Right forelimb (tissue), 1 donor: ENCODE results near the gene PAN2.
"Not testable (repeated sequence)": the region's sequence is repeated elsewhere in the genome, so short reads cannot be mapped to it uniquely, and the experiment has no call there.

Source experiments
- DNase-seq: peaks from one replicate; pipeline ENCODE4 v3.0.0-alpha.2; 2018

PAN2 gene

DNA sequence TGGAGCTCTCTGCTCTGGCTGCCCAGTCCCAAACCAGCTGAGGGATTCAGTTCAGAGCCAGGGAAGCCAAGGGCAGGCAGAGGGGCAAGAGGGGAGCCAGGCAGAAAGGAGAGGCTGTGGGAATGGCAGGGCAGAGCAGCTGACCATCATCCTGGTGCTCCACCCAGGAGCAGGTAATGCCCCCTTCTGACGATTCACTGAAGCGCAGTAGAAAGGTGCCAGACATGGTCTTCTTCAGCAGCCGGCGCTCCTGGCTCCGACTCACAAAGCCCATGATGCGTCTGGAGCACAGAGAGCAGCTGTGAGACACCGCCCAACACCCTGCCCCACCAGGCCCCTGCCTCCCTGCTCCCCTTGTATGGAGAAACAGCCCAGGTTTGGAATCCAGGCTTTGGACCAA, 12.9 kb upstream of the PAN2 start:
- DNase-seq = no peak

DNA sequence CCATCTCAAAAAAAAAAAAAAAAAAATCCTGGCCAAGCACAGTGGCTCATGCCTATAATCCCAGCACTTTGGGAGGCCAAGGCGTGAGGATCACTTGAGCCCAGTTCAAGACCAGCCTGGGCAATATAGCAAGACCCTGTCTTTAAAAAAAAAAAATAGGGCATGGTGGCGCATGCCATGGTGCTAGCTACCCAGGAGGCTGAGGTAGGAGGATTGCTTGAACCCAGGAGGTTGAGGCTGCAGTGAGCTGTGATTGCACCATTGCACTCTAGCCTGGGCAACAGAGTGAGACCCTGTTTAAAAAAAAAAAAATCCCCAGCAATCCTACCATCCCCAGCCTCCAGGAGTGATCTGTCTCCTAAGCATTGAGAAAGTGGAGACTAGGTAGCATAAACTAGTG, 8.5 kb upstream of the PAN2 start:
- not testable (repeated sequence) for DNase-seq

DNA sequence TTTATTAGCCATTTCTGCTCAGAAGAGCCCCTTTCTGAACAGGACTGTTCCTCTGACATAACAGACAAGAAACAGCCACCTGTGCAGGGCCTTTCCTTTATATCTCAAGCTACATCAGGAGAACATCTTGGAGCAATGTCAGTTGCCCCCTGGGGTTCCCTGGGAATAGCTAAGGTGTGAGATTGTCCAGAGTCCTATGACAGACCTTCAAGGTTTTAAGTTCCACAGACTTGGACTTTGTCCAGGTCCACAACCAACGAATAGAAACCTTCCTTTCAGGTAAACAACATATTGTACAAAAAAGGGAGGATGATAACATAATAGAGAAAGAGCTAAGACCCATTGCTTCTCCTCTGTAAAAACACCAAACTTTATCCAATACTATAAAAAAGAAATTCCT, 7.8 kb upstream of the PAN2 start:
- no peak for DNase-seq

DNA sequence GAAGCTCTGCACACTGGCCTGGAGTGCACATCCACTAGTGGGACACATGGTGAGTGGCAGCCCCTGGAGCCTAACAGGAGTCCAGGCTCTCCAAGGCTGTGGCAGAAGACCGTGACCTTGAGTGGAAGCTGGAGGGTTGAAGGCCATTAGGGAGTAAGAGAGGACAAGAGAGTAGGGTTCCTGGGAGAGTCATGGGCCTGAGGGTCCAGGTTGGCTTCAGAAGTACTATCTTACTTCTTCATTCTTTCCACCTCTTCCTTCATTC, 5.3 kb upstream of the PAN2 start:
- no peak for DNase-seq

DNA sequence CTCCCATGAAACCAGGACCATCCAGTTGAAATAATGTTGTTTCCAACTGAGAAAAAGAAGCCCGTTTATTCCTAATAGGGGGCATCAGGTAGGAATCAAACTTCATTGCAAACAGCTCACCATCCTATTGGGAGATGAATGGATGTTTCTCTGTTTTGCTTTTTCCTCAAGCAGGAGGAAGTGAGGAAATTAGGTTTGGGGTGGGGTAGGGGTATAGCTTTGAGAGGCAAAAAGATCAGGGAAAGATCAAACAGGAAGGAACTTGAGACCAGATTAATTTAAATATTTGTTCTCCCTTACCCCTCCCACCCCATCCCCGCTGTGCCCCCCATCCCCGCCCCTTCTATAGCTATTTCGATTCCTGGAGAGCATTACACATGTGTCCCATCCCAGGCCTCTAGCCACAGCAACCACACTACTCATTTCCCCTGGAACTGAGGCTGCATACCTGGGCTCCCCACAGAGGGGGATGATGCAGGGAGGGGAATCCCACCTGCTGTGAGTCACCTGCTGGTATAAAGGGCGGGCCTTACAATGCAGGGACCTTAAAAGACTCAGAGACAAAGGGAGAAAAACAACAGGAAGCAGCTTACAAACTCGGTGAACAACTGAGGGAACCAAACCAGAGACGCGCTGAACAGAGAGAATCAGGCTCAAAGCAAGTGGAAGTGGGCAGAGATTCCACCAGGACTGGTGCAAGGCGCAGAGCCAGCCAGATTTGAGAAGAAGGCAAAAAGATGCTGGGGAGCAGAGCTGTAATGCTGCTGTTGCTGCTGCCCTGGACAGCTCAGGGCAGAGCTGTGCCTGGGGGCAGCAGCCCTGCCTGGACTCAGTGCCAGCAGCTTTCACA, 4.7 kb upstream of the PAN2 start, which contains the start of gene IL23A:
Gene IL23A (plus strand): TSS at position 577 of the 850 bp plus-strand sequence. CDS start 161 bp downstream, at position 738.
- no peak for DNase-seq

DNA sequence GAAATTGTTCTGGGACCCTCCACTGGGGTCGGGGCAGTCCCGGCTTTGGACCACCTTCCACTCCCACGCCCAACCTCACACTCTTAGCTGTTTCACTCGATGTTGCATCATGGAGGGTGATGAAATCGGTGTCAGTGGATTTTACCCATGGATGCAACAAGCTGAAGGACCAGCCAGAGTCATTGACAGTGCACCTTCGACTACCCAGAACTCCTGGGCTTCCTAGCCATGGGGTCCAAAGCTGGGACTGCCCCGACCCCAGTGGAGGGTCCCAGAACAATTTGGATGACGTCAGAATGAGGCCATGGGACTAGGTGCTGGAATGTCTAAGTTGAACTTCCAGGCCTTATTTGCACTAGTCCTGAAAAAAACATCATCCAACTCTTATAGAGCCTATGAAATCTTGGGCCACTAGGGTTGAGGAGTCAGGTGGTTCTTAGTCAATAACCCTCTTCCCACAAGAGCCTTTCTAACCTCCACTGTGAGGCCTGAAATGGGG, 4.0 kb upstream of the PAN2 start:
- no peak for DNase-seq

DNA sequence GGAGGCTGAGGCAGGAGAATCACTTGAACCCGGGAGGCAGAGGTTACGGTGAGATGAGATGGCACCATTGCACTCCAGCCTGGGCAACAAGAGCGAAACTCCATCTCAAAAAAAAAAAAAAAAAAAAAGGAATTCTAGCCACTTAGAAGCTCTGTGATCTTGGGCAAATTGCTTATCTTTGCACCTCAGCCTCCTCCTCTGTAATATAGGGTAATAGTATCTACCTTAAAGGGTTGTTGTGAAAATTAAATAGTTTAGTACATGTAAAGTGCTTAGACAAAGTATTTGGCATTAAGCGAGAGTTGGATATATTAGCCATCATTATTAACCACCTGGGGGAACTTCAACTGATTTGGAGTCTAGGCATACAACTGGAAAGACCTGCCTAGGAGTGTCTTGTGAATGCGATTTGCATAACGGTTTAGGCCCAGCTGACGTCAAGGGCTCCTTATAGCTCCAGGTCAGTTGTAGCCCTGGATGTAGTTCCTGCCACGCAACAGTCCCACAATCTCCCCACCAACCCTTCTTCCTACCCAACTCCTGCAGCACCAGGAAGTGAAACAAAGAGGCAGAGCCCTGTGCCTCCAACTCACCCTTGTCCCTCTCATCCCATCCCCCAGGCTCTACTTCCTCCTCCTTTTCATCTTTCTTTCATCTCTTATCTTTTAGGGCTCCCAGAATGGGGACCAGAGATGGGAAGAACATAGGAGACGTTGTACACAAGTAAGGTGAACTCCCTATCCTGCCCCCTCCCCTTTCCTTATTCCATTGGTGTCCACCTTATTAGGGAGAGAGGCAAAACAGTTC, 2.8 kb upstream of the PAN2 start:
- DNase-seq = no peak

DNA sequence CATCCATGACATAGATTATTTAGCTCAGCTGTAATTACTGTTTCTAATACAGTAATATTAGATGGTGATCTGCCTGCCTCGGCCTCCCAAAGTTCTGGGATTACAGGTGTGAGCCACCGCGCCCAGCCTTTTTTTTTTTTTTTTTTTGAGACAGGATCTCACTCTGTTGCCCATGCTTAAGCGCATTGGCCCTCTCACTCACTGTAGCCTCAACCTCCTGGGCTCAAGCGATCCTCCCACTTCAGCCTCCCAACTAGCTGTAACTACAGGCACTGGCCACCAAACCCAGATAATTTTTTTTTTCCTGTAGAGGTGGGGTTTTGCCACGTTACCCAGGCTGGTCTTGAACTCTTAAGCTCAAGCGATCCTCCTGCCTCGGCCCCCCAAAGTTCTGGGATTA, 1.7 kb upstream of the PAN2 start:
- DNase-seq = not testable (repeated sequence)

DNA sequence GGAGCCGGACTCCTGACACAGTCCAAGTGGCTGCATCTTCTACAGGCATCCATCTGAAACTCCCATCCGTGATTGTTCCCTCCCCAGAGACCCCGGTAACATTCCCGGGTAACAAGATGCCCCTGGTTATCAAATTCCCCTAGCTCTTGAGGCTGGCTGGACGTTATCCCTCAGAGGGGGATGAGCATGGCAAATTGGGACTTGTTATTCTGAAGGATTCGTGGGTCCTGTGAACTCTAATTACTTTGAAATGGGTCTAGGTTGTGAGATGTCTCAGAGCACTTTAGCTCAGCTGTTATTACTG, 642 bp upstream of the PAN2 start:
- no peak for DNase-seq

DNA sequence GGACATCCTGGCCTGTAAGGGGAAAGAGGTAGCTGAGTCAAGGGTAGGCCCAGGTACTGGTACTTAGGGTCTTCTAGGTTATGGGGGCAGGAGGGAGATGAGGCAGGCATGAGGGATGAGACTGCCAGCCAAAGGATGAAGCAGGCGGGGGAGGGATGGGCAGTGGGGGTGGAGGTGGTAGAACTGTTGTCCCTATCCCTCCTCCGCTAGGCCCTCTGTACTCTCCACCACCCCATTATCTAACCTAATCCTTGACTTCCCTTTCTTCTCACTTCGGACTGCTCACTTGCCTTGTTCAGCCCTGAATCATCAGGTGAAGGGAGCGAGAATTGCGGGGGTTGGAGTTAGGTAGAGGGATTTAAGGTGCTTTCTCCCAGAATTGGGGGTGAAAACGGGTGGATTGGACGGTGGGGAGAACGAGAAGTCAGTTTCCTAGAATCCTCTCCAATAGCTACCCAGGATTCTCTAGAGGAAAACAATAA, 562 bp downstream of the PAN2 start:
- DNase-seq = no peak

DNA sequence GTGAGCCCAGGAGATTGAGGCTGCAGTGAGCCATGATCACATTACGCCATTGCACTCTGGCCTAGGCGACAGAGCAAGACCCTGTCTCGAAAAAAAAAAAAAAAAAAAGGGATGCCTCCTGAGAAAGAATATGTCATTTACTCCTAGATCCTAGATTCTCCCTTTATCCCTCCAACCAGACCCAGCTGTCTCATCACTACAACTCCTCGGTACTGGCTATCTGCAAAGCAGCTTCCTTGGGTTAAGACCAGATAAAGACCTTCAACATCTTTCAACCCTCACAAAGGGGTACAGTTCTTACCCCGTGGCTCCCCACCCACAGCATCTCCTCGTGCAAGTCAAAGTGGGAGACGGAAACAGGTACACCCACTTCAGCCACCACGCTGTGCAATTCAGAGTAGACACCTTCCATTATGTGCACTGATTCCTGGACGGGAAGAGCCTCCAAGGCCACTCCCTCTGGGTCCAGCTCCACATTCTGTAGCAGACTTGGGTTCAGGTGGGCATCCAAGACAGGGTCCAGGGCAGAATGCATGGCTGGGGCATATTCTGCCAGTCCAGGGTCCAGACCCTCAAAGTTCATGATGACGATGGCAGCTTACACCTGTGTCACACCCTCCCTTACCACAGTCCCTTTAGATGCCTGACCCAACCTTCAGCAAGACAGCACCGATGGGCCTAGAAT, 1.1 kb downstream of the PAN2 start:
- DNase-seq = no peak

DNA sequence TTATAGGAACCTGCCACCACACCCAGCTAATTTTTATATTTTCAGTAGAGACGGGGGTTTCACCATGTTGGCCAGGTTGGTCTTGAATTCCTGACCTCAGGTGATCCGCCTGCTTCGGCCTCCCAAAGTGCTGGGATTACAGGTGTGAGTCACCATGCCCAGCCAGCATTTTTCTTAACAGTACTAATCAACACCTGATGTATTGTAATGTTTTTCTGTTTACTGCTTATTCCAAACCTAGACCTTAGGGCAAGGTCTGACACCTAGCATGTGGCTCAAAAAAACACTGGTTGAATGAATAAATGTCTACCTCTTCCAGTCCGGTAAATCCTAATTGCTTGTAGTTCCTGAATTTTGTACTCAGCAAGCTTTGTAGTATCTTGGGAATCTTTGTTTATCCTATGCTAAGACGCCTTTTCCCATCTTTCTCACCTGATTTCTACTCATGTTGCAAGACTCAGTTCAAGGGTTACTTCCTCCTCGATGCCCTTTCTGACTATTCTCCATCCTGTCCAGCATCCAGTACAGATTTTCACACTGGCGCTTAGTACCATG, 2.8 kb downstream of the PAN2 start:
- no peak for DNase-seq

DNA sequence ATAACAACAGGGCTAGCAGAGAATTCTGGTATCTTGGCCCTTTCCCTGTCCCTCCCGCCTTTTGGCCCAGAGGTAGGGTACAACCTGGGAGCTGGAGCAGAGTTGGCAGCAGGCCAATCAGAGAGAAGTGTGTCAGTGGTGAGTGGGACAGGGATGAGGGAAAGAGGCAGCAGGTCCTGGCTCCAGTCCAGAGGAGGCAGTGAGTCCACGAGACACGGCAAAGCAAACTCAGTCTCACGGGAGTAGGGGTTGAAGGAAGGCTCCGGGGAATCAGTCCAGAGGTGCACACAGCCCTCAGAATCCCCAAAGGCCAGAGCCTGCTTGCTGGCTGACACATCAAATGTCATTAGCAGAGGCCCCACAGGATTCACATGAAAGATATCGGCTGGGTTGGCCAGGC, 7.3 kb downstream of the PAN2 start:
- DNase-seq = no peak

DNA sequence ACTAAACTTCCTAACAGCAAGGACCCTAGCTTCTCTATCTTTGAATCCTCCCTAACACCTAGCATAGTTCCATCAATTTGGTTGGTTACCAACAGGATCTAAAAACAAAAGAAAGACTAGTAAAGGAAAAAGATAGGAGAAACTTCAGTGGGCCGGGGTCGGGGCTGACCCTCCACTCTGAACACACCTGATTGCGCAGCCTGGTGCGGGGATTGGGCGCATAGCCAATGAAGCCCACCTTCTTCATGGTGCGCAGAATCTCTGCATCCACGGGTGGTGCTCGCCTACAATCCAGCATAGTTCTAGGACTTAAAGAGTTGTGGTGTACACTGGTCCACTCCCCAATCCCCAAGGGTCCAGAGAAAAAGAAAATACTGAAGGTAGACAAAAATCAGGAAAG, 7.7 kb downstream of the PAN2 start:
- DNase-seq = no peak

DNA sequence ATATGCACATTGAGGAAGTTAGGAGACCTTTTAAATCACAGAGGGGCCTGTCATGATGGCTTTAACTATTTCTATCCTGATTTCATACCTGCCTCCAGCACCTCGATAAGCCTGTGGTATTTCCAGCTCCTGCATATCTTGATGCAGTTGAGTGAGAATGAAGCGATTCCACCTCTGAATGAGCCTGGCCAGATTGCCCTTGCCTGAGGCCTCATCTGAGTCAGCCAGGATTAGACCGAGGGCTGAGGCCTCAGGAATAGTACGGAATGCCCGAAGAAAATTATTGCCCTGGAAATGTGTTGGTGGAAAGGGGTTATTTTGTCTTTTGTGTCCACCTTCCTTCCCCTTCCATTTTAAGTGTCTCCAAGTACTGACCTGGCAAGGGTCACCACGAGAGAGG, 9.6 kb downstream of the PAN2 start:
- no peak for DNase-seq

DNA sequence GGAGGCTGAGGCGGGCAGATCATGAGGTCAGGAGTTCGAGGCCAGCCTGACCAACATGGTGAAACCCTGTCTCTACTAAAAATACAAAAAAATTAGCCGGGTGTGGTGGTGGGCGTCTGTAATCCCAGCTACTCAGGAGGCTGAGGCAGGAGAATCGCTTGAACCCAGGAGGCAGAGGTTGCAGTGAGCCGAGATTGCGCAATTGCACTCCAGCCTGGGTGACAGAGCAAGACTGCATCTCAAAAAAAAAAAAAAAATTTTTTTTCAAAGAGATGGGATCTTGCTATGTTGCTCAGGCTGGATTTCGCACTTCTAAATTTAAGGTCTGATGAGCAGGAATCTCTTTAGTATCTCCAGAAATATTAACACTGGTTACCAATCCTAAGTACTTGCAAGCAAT, 12.2 kb downstream of the PAN2 start:
- DNase-seq = not testable (repeated sequence)

DNA sequence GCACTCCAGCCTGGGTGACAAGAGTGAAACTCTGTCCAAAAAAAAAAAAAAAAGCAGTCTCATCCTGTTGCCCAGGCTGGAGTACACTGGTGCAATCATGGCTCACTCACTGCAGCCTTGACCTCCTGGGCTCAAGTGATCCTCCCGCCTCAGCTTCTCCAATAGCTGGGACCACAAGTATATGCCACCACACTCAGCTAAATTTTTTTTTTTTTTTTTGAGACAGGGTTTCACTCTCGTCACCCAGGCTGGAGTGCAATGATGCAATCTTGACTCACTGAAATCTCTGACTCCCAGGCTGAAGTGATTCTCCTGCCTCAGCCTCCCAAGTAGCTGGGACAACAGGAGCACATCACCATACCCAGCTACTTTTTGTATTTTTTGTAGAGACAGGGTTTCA, 12.8 kb downstream of the PAN2 start:
- no peak for DNase-seq

DNA sequence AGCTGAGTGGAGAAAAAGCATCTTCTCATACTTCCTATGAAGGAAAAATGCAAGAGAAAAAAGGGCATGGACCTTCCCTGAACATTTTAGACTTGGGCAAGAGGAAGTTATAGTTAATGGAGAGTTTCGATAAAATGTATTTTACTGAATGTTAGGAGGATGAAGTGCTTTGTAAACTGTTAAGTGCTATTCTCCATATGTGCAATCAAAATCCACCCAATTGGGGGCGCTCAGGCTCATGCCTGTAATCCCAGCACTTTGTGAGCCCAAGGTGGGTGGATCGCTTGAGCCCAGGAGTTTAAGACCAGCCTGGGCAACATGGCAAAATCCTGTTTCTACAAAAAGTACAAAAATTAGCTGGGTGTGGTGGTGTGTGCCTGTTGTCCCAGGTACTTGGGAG, 16.1 kb downstream of the PAN2 start:
- DNase-seq = no peak

DNA sequence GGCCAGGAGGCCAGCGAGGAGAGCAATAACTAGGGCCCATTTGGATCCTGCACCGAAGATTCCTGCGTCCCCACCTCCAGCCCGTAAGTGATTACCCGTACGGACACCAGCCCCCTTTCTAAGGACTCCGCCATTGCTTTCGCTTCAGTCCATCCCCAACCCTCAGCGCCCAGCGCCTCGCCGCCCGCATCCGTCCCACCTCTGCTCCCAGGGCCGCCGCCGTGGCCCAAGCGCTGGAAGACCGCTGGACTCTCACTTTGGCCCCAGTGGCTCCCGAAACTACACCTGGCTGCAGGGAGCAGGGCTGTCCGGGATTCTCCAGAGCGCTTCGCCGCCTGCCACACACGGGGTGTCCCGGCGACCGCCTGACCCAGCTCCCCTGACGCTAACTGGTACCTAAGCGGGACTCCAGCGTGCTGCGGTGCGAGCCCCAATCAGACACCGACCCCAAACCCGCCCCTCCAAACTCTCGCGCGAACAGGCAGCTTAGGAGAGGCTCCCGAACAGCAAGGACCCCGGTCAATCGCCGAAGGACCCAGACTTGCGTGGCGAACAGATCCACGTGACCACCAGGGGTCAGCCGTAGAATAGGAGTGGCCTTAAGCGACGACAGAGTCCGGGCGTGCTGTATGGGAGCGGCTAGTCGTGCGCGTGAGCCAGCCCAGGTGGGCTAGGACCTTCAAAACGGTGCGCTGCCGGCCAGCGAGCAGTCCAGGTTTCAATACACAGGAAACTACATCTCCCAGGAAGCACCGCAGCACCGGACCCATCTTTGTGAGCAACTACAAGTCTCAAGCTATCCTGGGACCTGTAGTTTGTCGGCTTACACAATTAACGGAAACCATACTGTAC, 18.0 kb downstream of the PAN2 start, which contains the start of gene CNPY2:
Gene CNPY2 (minus strand): TSS at position 367 of the 852 bp plus-strand sequence. CDS start 771 bp downstream, outside the sequence.
- DNase-seq = peak; percentile 97

DNA sequence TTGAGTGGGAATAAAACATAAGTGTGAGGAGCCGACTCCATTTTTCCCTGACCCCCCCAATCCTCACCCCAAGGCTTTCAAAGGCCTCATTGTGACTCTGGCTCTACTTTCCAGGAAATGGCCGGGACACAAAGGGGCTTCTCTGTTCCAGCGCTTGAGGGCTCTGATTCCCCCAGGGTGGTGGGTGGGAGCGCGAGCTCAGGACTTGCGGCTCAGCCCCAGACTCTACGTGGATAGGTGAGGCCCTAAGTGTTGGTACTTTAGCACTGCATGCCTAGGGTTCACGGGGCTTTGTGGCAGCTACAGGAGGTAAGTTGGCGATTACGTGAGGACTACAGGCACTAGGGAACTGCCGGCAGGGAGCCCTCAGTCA, 18.6 kb downstream of the PAN2 start:
- peak; percentile 56 for DNase-seq

DNA sequence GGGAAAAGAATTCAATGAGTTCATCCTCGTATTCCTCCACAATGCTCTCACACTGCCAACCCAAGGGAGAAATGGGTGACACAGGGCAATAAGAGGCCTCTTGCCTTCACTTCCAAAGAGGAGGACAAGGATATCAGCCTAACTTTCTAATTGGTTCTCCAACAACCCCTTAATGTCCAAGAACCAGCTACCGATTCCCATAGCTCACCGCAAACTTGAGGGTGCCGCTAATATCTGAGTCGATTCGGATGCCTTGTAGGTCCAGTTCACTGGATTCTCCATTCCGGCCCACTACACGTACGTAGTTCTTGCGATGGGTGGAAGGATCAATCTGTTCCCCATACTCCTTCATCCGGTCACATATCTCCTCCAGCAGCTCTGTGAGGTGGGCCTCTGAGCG, 22.8 kb downstream of the PAN2 start:
- DNase-seq = no peak

DNA sequence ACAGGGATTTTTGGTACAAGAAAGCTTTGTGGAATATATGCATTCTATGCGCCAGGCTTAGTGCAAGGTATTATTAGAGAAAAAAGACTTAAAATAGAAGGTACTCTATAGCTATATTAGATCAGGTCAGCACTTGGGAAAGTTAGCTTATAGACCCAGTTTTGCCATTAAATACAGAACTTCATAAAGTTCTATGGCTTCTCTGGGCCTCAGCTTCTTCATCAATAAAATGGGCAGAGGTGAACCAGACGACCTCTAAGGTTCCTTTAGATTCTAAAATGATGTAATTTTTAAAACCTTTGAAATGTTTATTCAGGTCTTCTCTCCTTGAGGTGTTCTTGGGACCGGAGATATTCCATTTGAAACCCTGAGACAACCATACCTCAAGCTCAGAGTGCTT, 25.1 kb downstream of the PAN2 start:
- DNase-seq = no peak
